IPS DF 6.9 (cell line): Measurements from ENCODE around the gene ODAD2.

Experiments
- DNase-seq: peaks from one replicate; pipeline ENCODE4 v3.0.0-alpha.2; 2013; ENCODE audit warnings: low read depth, low spot score
- H3K27ac ChIP-seq: one replicate; pipeline ENCODE4 v1.5.1; 2013; ENCODE audit warnings: low read length, control low read depth
- H3K27me3 ChIP-seq: 2 replicates; pipeline ENCODE4 v1.6.1; 2013; ENCODE audit warnings: mild to moderate bottlenecking, low read length; ENCODE audit not compliant: control insufficient read depth, insufficient read depth
- H3K36me3 ChIP-seq: 2 replicates; pipeline ENCODE4 v1.6.1; 2013; ENCODE audit warnings: low read length; ENCODE audit not compliant: control insufficient read depth, insufficient read depth
- H3K4me1 ChIP-seq: 2 replicates; pipeline ENCODE4 v1.6.1; 2013; ENCODE audit warnings: low read length; ENCODE audit not compliant: control insufficient read depth, insufficient read depth
- H3K4me3 ChIP-seq: 2 replicates; pipeline ENCODE4 v1.5.1; 2013; ENCODE audit warnings: mild to moderate bottlenecking, low read length
- H3K9me3 ChIP-seq: 2 replicates; pipeline ENCODE4 v1.6.1; 2013; ENCODE audit warnings: low read length, inconsistent platforms; ENCODE audit not compliant: control insufficient read depth, insufficient read depth
- WGBS: extraction: QIAGEN DNeasy Blood & Tissue Kit; methylation state at CpG from one replicate; pipeline ENCODE4 v1.1.7; 2013; ENCODE audit warnings: mixed read lengths, missing lambda C conversion rate; ENCODE audit not compliant: insufficient read length, insufficient coverage; 5-methylcytosine and 5-hydroxymethylcytosine counted together

Gene ODAD2

DNA sequence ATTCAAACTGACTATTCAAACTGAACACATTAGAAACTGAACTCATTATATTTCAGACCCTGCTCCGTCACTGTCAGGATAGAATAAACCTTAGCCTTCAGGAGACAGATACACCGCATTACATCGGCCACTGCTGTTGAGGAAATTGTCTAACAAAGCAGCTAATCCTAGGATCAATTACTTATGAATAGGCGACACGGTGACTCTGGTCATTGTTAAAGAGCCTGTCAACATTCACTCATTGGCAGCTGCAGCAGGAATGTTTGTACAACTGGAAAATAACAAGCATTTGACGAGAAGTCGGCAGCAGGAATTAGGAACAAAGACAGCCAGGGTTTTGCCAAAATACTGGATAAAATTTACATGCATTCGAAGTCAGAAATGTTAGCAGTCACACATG is 141.3 kb downstream of the ODAD2 start:
- H3K4me3 ChIP-seq: no peak overlapping the region
- H3K4me1 ChIP-seq: no peaks in the 10 kb centered on the region; the same call in 1 of the 2 replicates
- no CpG with 5 or more reads among the region's 8 CpGs for WGBS
- no peaks in the 10 kb centered on the region for H3K27me3 ChIP-seq
- H3K36me3 ChIP-seq: no peaks in the 10 kb centered on the region
- no peaks in the 10 kb centered on the region for H3K9me3 ChIP-seq
- no peak overlapping the region for H3K27ac ChIP-seq
- no peak for DNase-seq

DNA sequence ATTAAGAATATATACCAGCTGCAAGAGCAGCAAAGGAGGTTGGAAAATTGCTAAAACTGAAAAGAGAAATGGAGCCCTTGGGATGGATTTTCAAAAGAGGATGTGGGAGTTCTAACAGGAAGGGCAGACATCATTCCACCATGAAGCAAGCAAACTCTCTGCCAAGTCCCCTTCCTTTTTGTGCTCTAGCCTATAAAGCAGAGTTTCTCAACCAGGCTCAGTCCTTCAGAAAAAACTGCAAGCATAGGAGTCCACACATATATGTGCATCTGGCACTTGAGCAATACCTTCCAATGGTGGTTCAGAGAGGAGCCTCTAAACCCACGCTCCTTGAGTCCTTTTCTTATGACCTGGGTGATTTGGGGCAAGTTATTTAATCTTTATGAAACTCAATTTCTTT is 154.7 kb downstream of the ODAD2 start:
- Histone ChIP-seq H3K36me3 (no peaks in the 10 kb centered on the region), H3K9me3 (no peaks in the 10 kb centered on the region), H3K27ac (no peak overlapping the region), H3K4me1 (no peaks in the 10 kb centered on the region), H3K4me3 (no peak overlapping the region), H3K27me3 (no peaks in the 10 kb centered on the region)
- no CpG with 5 or more reads among the region's 1 CpG for WGBS
- no peak for DNase-seq

DNA sequence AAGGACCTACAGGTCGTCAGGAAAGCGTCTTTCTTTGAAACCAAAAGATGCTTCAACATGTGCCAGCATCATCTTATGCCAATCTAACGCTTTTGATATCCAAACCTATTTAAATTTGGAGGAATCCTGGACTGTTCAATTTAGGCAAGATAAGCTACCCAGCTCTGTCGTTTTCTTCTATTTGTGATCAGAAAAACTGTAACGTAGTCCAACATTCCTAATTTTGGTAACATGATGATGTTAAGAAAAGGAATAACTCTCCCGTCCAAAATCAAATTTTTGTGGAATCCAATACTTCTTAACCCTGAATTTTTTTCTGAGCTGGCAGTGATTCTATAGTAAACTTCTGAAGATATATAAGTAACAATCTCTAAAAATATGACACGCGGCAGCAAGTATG is 160.0 kb downstream of the ODAD2 start:
- H3K36me3 ChIP-seq: no peaks in the 10 kb centered on the region
- H3K27me3 ChIP-seq: no peaks in the 10 kb centered on the region
- no CpG with 5 or more reads among the region's 8 CpGs for whole genome bisulfite sequencing

DNA sequence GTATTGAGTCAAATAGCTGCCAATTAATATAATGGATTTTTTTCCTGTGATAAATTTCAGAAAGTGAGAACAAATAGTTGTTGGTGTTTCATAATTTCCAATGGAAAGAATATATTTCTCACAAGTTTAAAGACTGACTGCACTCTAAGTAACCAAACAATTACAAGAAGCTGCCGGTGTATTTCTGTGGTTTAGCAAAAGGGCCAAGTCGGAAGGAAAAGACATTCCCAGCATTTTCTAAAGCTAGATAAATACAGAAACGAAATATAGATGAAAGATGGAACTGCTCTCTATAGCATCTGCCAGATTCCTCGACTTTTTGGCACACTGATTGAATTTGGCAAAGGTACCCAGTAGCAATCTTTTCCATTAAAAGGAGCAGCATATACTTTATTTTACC is 160.5 kb downstream of the ODAD2 start:
- no peak for DNase-seq
- Histone ChIP-seq H3K4me1 (no peaks in the 10 kb centered on the region), H3K36me3 (no peaks in the 10 kb centered on the region), H3K27me3 (no peaks in the 10 kb centered on the region), H3K4me3 (no peak overlapping the region), H3K27ac (no peak overlapping the region), H3K9me3 (no peaks in the 10 kb centered on the region)
- no CpG with 5 or more reads among the region's 4 CpGs for WGBS

More for the DNA sequence above, 160.0 kb downstream of the ODAD2 start:
- H3K4me1 ChIP-seq: no peaks in the 10 kb centered on the region
- no peak overlapping the region for H3K4me3 ChIP-seq
- no peaks in the 10 kb centered on the region for H3K9me3 ChIP-seq
- no peak overlapping the region for H3K27ac ChIP-seq
- no peak for DNase-seq

DNA sequence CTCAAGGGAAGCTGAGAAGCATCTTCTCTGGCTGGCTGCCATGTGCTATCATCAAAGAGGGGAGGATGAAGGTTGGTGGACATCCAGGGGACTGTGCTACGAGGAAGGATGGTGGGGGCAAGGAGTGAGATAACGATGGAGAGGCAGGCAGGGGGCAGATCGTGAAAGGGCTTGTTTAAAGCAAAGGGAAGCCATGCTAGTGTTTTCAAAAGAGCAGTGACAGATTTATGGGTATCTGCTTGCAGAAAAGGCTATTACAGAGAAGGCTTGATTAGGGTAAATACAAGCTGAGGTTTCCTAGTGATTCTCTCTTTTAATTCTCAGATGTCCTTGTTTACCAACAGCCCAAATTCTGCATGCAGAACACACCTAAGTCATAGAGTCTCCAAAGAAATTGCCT is 164.4 kb downstream of the ODAD2 start:
- Histone ChIP-seq H3K4me1 (no peaks in the 10 kb centered on the region), H3K27me3 (no peaks in the 10 kb centered on the region), H3K4me3 (no peak overlapping the region), H3K9me3 (no peaks in the 10 kb centered on the region), H3K36me3 (no peaks in the 10 kb centered on the region), H3K27ac (no peak overlapping the region)
- WGBS: no CpG with 5 or more reads among the region's 3 CpGs
- DNase-seq: no peak

DNA sequence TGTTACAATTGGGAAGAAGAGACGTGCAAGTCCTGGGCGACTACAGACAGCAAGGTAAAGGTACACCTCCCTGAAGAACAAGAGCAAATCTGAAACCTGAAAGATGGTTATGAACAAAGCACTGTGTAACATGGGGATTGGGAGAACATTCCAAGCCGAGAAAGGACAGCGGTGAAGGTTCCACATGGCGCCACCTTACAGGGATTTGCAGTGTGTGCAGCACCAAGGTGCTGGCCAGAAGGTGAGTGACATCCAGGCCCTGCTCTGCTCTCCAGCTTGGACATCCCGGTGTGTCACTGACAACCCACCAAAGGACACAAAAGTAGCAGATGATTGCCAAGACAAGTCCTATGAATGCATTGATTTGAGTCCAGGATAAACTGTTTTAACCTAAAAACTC is 165.1 kb downstream of the ODAD2 start:
- no peaks in the 10 kb centered on the region for H3K9me3 ChIP-seq
- no peak overlapping the region for H3K27ac ChIP-seq
- no peaks in the 10 kb centered on the region for H3K4me1 ChIP-seq
- H3K27me3 ChIP-seq: no peaks in the 10 kb centered on the region
- no CpG with 5 or more reads among the region's 6 CpGs for WGBS
- no peak for DNase-seq
- H3K4me3 ChIP-seq: no peak overlapping the region
- H3K36me3 ChIP-seq: no peaks in the 10 kb centered on the region

DNA sequence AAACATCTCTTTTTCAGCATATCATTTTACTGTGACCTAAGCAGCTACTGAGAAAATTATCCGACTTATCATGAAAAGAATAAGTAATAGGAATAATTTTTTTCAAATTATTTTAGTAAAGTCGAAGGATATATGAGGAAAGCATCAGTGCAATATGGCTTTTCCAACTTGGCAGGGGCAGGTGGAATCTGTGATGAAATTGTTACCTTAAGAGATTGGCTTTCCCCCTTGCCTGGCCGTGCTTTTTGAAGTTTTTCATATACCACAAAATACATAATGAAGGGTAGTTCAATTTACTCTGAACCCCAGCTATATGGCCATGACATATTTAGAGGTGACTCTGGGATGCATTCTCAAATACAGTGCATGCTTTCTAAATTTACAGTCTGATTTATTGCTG is 166.1 kb downstream of the ODAD2 start:
- no peaks in the 10 kb centered on the region for H3K27me3 ChIP-seq
- no peak overlapping the region for H3K27ac ChIP-seq
- no peaks in the 10 kb centered on the region for H3K4me1 ChIP-seq
- H3K4me3 ChIP-seq: no peak overlapping the region
- no peaks in the 10 kb centered on the region for H3K9me3 ChIP-seq
- 100% methylated on average over 1 of the region's 3 CpGs for WGBS
- no peaks in the 10 kb centered on the region for H3K36me3 ChIP-seq
- no peak for DNase-seq

DNA sequence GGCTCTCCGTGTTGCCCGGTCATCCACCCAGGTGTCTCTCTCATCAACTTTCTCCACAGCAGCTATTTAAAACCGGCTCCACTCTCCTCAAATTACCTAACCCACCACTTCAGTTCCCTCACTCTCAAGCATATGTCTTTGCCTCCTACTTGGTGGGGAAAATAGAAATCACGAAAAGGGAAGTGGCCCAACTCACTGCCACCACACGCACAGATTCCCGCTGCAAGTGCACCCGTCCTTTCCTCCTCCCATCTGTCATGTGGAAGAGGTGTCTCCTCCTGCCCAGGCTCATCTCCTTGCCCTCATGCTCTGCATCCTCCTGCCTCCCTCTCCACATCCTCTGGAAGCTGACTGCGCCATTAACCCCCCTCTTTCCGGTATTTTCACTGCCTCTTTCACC is 172.5 kb downstream of the ODAD2 start:
- WGBS: no CpG with 5 or more reads among the region's 9 CpGs
- H3K4me3 ChIP-seq: no peak overlapping the region

DNA sequence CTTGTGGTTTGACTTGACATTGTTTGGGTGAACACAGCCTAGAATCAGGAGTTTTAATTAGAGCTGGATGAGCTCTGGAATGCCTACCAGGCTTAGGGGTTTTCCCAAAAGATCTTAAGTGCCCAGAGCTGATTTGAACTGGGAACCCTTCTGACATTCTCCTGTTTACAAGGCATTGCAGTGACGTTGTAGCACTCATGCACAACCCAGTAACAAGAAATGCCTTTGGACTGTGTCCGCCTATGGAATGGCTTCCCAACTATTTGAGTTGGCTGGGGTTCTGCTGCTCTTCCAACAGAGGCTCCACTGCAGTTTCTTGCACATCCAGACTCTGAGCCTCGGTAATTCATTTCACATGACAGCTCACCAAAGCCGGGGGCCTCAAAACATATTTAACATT is 176.6 kb downstream of the ODAD2 start:
- no peak overlapping the region for H3K27ac ChIP-seq
- H3K36me3 ChIP-seq: no peaks in the 10 kb centered on the region; the same call in 1 of the 2 replicates
- H3K9me3 ChIP-seq: no peaks in the 10 kb centered on the region
- WGBS: no CpG with 5 or more reads among the region's 4 CpGs
- H3K4me1 ChIP-seq: no peaks in the 10 kb centered on the region
- DNase-seq: no peak
- no peaks in the 10 kb centered on the region for H3K27me3 ChIP-seq
- H3K4me3 ChIP-seq: no peak overlapping the region

More for the DNA sequence above, 172.5 kb downstream of the ODAD2 start:
- no peaks in the 10 kb centered on the region; the same call in 1 of the 2 replicates for H3K36me3 ChIP-seq
- H3K4me1 ChIP-seq: no peaks in the 10 kb centered on the region
- no peak overlapping the region for H3K27ac ChIP-seq
- DNase-seq: no peak
- no peaks in the 10 kb centered on the region for H3K27me3 ChIP-seq
- H3K9me3 ChIP-seq: no peaks in the 10 kb centered on the region

DNA sequence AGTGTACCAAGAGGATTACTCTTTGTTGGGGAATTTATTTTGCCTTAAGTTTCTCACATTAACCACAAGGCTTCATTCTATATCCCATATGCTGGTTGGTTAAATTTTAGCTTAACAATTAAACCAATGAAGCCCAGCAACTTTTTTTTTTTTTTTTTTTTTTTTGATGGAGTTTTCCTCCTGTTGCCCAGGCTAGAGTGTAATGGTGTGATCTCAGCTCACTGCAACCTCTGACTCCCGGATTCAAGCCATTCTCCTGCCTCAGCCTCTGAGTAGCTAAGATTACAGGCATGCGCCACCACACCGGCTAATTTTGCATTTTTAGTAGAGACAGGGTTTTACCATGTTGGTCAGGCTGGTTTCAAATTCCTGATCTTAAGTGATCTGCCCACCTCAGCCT is 178.2 kb downstream of the ODAD2 start:
- Histone ChIP-seq H3K4me1 (no peaks in the 10 kb centered on the region), H3K4me3 (no peak overlapping the region), H3K9me3 (no peaks in the 10 kb centered on the region), H3K27ac (no peak overlapping the region), H3K36me3 (no peaks in the 10 kb centered on the region), H3K27me3 (no peaks in the 10 kb centered on the region)
- WGBS: no CpG with 5 or more reads among the region's 3 CpGs
- DNase-seq: no peak

DNA sequence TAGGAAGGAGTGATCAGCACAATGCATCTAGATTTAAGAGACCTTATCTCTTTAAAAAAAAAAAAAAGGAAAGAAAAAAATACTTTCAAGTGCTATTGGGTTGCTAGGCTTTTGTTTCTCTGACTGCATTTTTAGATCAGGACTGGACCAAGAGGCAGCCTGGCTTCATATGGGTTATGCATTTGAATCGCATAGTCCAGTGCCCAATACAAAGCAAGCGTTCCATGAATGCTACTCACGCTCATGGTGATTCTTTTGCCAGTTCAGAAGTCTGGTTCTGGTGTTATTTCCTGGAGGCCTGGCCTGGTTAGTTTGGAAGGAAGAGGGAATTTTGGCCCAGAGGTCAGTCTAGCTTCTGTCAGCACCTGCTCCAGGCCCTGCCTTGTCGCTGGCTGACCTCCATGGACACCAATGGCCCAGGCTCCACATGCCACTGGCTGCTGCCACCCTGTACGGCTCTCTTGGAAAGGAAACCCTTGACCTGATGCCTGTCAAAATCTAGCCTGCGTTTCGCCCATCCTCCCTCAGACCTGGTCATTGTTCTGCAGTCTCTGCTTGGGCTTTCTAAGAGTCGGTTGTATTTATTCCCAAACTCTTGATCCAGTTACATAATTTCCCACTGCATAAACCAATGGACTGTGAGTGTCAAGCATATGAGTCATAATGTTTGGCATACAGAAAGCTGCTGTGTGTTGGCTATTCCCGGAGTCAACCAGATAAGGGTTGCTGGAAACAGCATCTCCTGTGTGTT is 178.9 kb downstream of the ODAD2 start:
- no CpG with 5 or more reads among the region's 9 CpGs for WGBS
- Histone ChIP-seq H3K27me3 (no peaks in the 10 kb centered on the region), H3K27ac (no peak overlapping the region), H3K9me3 (no peaks in the 10 kb centered on the region), H3K4me1 (no peaks in the 10 kb centered on the region), H3K4me3 (no peak overlapping the region), H3K36me3 (no peaks in the 10 kb centered on the region)
- no peak for DNase-seq
